ENCODE data around the gene ATG9A.
"Not testable (repeated sequence)": the region's sequence is repeated elsewhere in the genome, so short reads cannot be mapped to it uniquely, and the experiment has no call there.

Gene ATG9A

DNA sequence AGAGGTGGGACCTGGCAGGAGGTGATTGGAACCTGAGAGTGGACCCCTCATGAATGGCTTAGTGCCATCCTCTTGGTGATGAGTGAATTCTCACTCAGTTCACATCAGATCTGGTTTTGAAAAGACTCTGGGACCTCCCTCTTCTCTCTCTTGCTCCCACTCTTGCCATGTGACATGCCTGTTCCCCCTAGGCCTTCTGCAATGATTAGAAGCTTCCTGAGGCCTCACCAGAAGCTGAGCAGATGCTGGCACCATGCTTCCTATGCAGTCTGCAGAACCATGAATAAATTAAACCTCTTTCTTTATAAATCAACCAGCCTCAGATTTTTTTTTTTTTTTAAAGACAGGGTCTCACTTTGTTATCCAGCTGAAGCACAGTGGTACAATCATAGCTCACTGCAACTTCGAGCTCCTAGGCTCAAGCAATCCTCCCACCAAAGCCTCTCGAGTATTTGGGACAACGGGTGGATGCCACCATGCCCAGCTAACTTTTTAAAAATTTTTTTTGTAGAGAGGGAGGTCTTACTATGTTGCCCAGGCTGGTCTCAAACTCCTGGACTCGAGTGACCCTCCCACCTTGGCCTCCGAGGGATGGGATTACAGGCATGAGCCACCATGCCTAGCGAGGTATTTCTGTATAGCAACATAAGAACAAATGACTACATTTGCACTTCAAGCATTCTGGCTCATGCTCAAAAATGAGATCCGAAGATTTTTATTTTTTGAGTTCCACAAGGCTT is 24.8 kb downstream of the ATG9A start:
- DNase-seq: no peak

DNA sequence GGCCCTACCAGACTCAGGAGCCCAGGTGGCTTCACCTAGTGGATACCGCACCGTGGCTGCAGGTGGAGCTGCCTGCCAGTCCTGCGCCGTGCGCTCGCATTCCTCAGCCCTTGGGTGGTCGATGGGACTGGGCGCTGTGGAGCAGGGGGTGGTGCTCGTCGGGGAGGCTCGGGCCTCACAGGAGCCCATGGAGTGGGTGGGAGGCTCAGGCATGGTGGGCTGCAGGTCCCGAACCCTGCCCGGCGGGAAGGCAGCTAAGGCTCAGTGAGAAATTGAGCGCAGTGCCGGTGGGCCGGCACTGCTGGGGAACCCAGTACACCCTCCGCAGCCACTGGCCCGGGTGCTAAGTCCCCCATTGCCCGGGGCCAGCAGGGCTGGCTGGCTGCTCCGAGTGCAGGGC is 28.1 kb downstream of the ATG9A start:
- not testable (repeated sequence) for DNase-seq

DNA sequence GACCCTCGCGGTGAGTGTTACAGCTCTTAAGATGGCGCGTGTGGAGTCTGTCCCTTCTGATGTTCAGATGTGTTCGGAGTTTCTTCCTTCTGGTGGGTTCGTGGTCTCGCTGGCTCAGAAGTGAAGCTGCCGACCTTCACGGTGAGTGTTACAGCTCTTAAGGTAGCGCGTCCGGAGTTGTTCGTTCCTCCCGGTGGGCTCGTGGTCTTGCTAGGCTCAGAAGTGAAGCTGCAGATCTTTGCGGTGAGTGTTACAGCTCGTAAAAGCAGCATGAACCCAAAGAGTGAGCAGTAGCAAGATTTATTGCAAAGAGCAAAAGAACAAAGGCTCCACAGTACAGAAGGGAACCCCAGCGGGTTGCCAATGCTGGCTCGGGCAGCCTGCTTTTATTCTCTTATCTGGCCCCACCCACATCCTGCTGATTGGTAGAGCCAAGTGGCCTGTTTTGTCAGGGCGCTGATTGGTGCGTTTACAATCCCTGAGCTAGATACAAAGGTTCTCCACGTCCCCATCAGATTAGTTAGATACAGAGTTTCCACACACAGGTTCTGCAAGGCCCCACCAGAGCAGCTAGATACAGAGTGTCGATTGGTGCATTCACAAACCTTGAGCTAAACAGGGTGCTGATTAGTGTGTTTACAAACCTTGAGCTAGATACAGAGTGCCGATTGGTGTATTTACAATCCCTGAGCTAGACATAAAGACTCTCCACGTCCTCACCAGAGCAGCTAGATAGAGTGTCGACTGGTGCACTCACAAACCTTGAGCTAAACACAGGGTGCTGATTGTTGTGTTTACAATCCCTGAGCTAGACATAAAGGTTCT is 28.7 kb downstream of the ATG9A start:
- DNase-seq: not testable (repeated sequence)

DNA sequence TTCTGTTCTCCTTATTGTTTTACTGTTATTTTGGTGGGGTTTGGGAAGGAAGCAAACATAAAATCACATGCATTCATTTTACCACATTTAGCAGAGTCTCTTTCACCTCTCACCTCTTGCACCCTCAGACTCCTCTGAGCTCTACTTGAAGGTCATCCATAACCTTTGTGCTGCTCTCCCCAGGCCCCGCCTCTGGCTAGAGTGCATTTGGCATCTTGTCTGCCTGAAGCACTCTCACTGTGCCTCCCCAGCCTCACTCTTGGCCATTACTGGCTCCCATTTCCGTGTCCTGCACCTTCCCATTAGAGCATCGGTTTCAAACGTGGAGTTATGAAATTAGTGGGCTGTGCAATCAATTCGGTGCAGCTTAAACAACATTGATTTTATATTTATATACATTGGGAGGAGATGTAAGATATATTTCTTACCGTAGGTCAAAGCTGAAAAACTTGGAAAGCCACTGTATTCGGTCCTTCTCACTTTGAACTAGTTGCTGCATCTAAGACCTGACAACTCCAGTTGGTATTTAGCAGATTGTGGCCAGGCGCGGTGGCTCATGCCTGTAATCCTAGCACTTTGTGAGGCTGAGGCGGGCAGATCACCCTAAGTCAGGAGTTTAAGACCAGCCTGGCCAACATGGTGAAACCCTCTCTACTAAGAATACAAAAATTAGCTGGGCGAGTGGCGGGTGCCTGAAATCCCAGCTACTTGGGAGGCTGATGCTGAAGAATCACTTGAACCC is 29.8 kb downstream of the ATG9A start:
- no peak for DNase-seq

DNA sequence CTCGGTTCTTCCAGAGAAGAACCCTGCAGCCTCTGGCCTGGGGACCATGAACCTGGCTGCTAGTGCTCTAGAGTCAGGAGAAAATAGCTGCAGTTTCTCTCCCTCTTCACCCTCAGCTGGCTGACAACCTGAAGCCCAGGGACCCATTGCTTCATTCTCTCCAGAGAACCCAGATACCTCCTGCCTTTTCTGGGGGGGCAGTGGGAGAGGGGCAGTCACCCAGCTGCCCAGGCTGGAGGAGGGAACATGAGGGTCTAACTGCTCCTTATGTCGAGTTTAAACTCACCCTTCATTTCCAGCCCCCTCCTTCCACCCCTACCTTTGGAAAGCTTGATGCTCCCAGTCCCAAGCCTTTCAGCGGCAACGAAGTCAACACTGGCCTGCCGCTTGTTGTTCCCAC is 30.5 kb downstream of the ATG9A start:
- DNase-seq: no peak

DNA sequence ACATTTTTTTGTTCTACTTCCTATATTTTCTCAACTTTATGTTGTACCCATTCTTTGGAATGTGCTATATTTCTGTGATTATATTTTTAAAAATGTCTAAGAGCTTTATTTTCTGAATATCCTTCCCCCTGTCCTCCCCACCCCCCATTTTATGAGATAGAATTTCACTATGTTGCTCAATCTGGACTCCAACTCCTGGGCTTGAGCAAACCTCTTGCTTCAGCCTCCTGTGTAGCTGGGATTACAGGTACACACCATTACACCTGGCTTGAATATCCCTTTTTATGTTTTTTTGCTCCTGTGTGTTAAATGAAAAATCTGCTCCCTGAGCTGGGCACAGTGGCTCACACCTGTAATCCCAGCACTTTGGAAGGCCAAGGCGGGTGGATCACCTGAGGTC is 32.0 kb downstream of the ATG9A start:
- DNase-seq: no peak

DNA sequence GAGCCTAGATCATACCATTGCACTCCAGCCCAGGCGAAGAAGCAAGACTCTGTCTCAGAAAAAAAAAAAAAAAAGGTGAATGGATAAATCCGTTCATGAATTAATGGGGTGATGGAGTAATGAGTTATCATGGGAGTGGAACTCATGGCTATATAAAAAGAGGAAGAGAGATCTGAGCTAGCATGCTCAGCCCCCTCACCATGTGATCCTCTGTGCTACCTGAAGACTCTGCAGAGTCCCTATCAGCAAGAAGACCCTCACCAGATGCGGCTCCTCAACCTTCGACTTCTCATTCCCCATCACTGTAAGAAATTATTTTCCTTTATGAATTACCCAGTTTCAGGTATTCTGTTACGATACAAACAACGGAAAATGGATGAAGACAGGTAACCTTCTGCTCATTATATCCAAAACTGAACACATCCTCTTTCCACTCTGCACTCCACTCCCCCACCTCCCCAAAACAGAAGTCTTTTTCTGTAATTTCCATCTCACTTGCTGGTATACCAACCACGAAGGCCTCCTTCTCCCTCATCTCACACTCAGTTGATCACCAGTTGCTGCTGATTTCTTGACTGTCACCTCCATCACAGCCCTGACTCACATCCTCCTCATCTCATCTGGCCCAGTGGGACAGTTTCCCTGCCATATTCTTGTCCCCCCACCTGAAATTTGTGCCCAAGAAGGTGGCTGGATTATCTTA is 42.5 kb downstream of the ATG9A start:
- DNase-seq: no peak

DNA sequence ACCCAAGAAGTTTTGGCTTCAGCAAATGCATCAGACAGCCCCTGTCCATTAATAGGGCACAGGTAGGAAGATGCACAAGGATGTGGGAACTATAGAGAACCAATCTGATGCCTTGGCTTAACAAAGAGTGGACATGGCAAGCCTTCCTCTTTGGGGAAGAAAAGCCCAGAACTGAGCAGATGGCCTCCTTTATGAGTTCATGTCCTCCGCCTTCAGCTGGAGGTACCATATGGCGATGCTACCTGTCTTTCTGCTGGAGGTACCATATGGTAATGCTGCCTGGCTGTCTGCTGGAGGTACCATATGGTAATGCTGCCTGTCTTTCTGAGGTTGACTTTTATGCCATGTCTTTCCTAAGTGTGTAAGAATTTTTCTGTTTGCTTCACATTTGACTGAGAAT is 45.3 kb downstream of the ATG9A start:
- peak; percentile 96 for DNase-seq

DNA sequence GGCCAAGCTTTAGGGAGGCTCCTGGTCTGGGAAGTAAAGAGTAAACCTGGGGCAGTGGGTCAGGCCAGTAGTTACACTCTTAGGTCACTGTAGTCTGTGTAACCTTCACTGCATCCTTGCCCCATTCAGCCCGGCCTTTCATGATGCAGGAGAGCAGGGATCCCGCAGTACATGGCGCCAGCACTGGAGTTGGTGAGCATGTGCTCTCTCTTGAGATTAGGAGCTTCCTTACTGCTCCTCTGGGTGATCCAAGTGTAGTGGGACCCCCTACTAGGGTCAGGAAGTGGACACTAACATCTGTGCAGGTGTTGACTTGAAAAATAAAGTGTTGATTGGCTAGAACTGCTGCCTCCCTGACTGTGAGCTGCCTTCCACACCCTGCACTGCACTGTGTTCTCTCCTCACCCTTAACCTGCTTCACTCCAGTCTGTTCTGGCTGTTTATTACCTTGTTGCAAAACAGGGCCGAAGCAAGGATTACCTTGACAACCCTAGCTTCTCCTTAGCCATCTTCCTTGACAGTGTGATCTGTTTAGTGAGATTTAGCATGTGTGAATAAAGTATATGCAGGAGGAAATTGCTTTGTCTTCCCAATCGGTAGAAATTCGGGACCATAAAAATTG is 46.2 kb downstream of the ATG9A start:
- DNase-seq: no peak

DNA sequence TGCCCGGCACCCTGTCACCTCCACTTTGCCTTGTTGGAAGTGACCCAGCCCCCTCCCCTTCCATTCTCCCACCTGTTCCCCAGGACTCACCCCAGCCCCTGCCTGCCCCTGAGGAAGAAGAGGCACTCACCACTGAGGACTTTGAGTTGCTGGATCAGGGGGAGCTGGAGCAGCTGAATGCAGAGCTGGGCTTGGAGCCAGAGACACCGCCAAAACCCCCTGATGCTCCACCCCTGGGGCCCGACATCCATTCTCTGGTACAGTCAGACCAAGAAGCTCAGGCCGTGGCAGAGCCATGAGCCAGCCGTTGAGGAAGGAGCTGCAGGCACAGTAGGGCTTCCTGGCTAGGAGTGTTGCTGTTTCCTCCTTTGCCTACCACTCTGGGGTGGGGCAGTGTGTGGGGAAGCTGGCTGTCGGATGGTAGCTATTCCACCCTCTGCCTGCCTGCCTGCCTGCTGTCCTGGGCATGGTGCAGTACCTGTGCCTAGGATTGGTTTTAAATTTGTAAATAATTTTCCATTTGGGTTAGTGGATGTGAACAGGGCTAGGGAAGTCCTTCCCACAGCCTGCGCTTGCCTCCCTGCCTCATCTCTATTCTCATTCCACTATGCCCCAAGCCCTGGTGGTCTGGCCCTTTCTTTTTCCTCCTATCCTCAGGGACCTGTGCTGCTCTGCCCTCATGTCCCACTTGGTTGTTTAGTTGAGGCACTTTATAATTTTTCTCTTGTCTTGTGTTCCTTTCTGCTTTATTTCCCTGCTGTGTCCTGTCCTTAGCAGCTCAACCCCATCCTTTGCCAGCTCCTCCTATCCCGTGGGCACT is 46.9 kb downstream of the ATG9A start:
- no peak for DNase-seq

DNA sequence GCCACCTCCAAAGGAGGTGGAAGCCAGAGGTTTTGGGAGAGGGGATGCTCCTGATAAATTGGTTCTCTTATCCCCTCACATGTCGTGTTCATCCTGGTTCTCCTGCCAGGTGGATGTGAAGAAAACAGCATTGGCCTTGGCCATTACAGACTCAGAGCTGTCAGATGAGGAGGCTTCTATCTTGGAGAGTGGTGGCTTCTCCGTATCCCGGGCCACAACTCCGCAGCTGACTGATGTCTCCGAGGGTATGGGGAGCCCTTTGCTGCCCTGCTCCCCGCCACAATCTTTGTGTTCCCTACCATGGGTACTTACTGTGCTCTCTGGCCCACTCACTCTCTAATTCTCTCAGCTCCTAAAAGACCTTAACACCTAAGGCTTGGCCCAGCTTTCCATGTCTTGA is 47.9 kb downstream of the ATG9A start:
- no peak for DNase-seq

DNA sequence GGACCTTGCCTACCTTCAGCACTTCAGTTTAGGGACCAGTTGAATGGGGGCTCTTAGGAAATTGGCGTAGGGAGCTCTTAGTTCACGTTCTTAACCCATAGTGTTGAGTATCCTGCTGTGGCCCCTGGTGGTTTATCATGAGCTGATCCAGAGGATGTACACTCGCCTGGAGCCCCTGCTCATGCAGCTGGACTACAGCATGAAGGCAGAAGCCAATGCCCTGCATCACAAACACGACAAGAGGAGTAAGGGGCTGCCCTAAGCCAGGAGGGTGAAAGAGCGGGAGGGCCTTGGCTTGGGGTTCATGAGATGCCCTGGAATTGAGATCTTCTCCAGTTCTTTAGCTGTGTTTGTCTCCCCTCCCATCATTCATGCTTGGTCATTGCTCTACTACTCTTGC is 48.5 kb downstream of the ATG9A start:
- DNase-seq: no peak

DNA sequence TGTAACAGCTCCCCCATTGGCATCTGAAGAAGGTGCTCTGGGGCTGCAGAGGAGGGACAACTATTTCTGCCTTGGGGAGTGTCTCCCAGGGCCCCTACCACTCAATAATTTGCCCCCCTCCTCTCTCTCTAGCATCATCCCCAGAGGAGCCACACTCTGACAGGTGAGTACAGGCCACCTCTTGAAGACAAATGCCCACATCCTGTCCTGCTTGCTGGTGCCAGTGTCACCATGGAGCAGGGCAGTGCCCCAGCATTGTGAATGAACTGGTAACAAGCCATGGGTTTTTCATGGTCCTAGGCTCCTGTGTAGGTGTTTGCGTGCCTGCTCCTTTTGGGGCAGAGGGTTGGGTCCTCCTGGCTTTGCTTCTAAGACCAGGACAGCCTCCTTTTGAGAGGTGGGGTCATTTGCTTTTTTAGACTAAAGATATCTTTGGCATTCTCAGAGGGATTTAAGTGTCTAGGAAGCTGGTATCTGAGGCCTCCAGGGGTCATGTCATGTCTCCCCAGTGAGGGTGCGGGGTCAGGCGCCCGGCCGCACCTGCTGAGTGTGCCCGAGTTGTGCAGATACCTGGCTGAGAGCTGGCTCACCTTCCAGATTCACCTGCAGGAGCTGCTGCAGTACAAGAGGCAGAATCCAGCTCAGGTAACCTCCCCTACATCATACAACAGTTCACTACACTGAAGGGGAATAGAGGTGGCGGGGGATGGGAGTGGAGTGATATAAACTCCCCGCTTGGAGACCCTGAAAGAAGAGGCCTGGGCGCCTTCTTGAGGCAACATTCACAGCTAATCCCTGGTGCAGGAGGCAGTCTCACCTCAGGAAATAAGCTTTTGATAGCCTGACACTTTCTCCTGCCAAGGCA is 49.6 kb downstream of the ATG9A start:
- DNase-seq: no peak

DNA sequence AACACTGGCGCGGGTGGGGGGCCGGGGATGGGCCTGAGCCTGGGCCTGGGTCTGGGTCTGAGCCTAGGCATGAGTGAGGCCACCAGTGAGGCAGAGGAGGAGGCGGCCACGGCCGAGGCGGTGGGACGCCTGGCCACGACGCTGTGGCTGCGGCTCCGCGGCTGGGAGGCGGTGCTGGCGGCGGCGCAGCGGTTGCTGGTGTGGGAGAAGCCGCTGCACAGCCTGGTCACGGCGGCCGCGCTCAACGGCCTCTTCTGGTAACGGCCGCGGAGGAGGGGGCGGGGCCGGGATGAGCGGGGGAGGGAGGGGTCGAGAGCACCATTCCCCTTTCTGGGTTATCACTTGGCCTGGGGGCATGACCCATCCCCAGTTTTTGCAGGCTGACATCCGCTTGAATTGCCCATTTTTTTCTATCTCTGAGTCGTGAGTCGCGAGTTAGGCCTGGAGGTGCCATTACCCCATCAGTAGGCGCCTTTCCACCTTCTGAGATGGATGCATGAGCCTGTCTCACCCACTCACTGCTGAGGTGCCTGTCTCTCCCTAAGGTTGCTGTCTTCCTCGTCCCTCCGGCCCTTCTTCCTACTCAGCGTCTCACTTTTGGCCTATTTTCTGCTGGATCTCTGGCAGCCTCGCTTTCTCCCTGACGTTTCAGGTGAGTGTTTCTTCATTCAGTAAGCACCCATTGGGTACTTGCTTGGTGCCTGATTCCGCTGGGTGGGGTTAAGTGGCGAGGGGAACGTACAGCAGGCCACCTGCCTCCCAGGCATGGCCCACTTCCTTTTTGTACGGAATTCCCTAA is 50.9 kb downstream of the ATG9A start:
- no peak for DNase-seq

DNA sequence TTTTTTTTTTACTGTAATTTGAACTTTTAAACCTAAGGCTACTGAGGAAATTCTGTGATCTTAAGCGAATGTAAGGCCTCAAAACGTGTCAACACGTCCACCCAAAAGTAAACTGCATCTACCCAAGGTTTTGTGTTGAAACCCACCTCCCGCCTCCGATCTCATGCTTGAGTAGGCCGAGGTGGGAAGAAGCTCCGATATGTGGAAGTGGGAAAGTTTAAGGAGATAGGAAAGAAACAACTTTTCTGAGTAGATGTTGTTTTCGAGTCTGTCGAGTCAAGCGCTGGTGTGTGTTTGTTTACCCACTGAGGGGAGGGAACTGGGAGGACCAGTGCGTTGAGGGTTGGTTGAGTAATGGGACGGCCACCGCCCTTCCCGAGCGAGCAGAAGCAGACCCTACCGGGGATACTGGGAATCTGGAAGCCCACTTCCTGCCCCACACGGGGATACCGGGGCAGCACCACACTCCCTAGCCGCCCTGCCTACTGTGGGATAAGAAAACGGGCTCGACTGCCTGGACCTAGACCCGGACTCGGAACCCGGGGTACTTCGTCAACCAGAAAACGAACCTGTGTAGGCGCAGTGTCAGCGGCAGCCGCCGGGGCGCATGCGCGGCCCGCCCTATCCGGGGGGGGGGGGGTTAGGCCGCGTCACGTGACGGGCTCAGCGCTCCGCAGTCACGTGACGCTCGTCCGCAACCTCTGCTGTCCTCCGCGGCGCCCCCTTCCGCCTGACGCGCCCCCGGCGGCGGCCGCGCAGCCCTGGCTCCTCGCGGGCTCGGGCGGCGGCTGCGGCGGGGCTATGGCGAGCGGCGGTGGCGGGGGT is 51.7 kb downstream of the ATG9A start, which contains the start of gene RETREG2:
Gene RETREG2, plus strand, starts transcription at position 724 of the 825 bp plus-strand sequence. Its CDS starts 78 bp downstream, at position 802.
- peak; percentile 28 for DNase-seq

DNA sequence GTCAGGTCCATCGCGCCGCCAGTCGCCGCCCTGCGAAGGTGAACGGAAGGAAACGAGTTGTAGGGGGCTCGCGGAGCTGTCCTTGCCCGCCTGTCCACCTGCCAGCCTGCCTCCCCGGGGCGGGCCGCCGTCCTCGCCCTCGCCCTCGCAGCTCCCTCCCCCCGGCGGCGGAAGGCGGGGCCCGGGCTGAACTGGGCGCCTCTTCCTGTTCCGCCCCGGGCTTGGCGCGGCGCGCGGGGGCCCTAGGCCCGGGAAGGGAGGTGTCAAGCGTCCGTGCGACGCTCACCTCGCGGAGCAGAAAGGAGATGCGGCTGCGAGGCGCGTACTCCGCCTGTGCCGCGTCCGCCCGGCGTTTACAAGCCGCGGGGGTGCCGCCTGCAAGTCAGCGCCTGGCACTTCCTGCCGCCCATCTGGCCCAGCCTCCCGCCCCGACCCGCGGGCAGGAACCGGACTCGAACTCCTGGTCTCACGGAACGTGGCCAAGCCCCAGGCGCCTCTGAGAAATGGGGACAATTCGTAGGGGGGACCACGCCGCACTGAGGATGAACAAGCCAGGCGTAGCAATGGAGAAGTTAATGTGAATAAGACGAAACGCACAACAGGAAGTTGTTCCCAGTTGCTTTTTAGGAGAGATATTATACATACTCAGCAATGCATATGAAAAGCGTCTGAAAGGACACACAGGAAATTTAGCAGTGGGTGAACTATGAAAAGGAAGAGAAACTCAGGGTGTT is 52.5 kb downstream of the ATG9A start, which contains the start of gene CNPPD1:
Gene CNPPD1, minus strand, starts transcription at position 108 of the 734 bp plus-strand sequence. Its CDS starts 97 bp downstream, at position 11.
- peak; percentile 2 for DNase-seq

DNA sequence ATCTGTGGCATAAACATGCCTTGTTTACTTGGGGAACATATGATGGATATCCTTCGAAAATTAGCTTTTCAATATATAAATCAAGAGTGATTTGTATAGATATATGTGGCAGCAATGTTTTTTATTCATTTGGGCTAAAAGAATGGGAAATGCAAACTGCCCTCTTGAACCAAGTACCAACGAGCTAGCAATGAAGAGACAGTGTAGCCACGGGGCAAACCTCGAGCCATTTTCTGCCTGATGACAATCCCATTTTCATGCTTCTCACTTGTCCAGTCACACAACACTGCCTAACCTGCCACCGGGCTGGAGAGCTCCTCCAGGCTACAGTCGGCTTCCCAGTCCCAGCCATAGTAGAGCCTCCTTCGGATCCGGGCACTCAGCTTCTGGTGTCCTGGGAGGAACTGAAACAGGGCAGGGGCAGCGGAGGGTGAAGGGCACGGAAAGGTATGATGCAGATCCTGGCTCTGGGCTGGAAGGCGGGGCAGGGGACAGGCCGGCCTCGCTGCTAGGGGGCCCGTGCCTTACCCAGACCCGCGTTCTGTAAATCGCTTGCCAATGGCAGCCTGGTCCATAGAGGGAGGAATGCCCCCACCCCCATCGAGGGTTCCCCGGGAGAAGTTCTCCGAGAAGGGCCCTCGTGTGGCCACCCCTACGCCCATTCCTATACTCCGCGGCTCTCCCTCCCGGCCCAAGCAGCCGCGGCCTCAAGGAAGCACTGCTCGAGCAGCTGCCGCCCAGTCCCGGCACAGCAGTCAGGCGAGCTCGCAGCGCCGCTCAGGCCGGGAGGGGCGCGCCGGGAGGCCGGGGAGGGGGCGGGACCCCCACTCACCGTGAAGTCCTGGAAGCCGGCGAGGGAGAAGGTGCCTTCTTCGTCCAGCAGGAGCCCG is 53.3 kb downstream of the ATG9A start:
- no peak for DNase-seq

Measured in NCI-H524 treated with DMSO at 0.1 percent for 48 hours (cell line).